ENCODE measurements around the gene BANK1. TPM values are rescaled to one million over a fixed set of nuclear protein-coding genes. Genes with fewer than 3 reads are reported as not detected.

BANK1 gene
- total RNA-seq, 1 experiment from 2014 or later: 3.3 TPM

- POLR2A ChIA-PET: no interaction called here
- no peak for DNase-seq (ENCODE audit: low read depth, low spot score)
- Histone ChIP-seq H3K36me3 (ENCODE audit: control insufficient read depth, insufficient read depth, low read length) (no peaks in the 10 kb centered on the region), H3K4me3 (ENCODE audit: low read depth in 2 of 2, low read length in 2 of 2) (no peak overlapping the region), H3K27me3 (ENCODE audit: control insufficient read depth, insufficient read depth, low read length) (no peaks in the 10 kb centered on the region), H3K4me1 (ENCODE audit: control insufficient read depth, insufficient read depth, low read length) (peaks cover 4% of the 10 kb centered on the region), H3K27ac (ENCODE audit: low read length) (no peak overlapping the region; the same call in 1 of the 2 replicates), H3K9me3 (ENCODE audit: control insufficient read depth, insufficient read depth, low read depth, low read length) (no peaks in the 10 kb centered on the region)
- TF ChIP-seq SIN3A (IDR thresholded peaks at IDR 0.05; ENCODE audit: borderline replicate concordance, insufficient read depth, low read depth, low read length) (no peak), TCF7L2 (IDR thresholded peaks at IDR 0.05; ENCODE audit: low read depth, low read length) (no peak), REST (IDR thresholded peaks at IDR 0.05; ENCODE audit: insufficient read depth in 1 of 2, low read depth in 2 of 2, low read length in 1 of 2) (no peak), POLR2AphosphoS5 (IDR thresholded peaks at IDR 0.05; ENCODE audit: low read depth, low read length) (no peak), CTCF (IDR thresholded peaks at IDR 0.05) (no peak)
- intact Hi-C loops (cut with micrococcal nuclease; ENCODE audit: unreplicated experiment) (no loop called here), in situ Hi-C loops (cut with HindIII; ENCODE audit: low pct_unique_long_range_greater_than_20kb, low sequenced_read_pairs) (no loop called here)
- no TSS peak for BruUV-seq (replicated peaks)
- no peak for ATAC-seq
- CTCF ChIA-PET: no interaction called here
Measured at GRCh38 chr4:101862595-101862994, 72.1 kb downstream of the BANK1 start.

- in situ Hi-C loops (cut with HindIII; ENCODE audit: low pct_unique_long_range_greater_than_20kb, low sequenced_read_pairs): no loop called here
- Histone ChIP-seq H3K36me3 (ENCODE audit: control insufficient read depth, insufficient read depth, low read length) (no peaks in the 10 kb centered on the region), H3K9me3 (ENCODE audit: control insufficient read depth, insufficient read depth, low read depth, low read length) (0 out of 2 replicates have a peak, but pooled peaks cover 3% of the 10 kb centered on the region), H3K27me3 (ENCODE audit: control insufficient read depth, insufficient read depth, low read length) (no peaks in the 10 kb centered on the region), H3K4me3 (ENCODE audit: low read depth in 2 of 2, low read length in 2 of 2) (no peak overlapping the region), H3K4me1 (ENCODE audit: control insufficient read depth, insufficient read depth, low read length) (peaks cover 4% of the 10 kb centered on the region), H3K27ac (ENCODE audit: low read length) (peak overlapping the region; percentile 85)
- intact Hi-C loops (cut with micrococcal nuclease; ENCODE audit: unreplicated experiment): no loop called here
- no peak for TF ChIP-seq CTCF (IDR thresholded peaks at IDR 0.05)
- TF ChIP-seq TCF7L2 (IDR thresholded peaks at IDR 0.05; ENCODE audit: low read depth, low read length): no peak
- no peak for TF ChIP-seq SIN3A (IDR thresholded peaks at IDR 0.05; ENCODE audit: borderline replicate concordance, insufficient read depth, low read depth, low read length)
- no peak for TF ChIP-seq REST (IDR thresholded peaks at IDR 0.05; ENCODE audit: insufficient read depth in 1 of 2, low read depth in 2 of 2, low read length in 1 of 2)
- TF ChIP-seq POLR2AphosphoS5 (IDR thresholded peaks at IDR 0.05; ENCODE audit: low read depth, low read length): no peak
- DNase-seq (ENCODE audit: low read depth, low spot score): no peak
- no TSS peak for BruUV-seq (replicated peaks)
- POLR2A ChIA-PET: no interaction called here
- CTCF ChIA-PET: no interaction called here
- no peak for ATAC-seq
Measured at GRCh38 chr4:101864660-101865059, 74.1 kb downstream of the BANK1 start.

All from Panc1 (cell line).